ENCODE results near the gene SH3RF3.

Gene SH3RF3

GRCh38 chr2:109244750-109245382 is 115.9 kb downstream of the SH3RF3 start:
- peak; percentile 34 for DNase-seq

- DNase-seq, result peak; percentile 31
Measured at GRCh38 chr2:109246176-109246575, 117.2 kb downstream of the SH3RF3 start.

- DNase-seq, result peak; percentile 38
Measured at GRCh38 chr2:109246616-109247015, 117.6 kb downstream of the SH3RF3 start.

GRCh38 chr2:109247340-109247739 is 118.3 kb downstream of the SH3RF3 start:
- peak; percentile 19 for DNase-seq

- peak; percentile 28 for DNase-seq
Measured at GRCh38 chr2:109247812-109248211, 118.8 kb downstream of the SH3RF3 start.

- peak; percentile 17 for DNase-seq
Measured at GRCh38 chr2:109248590-109248989, 119.6 kb downstream of the SH3RF3 start.

GRCh38 chr2:109253217-109253616 is 124.2 kb downstream of the SH3RF3 start:
- peak; percentile 37 for DNase-seq

GRCh38 chr2:109254174-109254904 is 125.3 kb downstream of the SH3RF3 start:
- peak; percentile 38 for DNase-seq

GRCh38 chr2:109255654-109256053 is 126.6 kb downstream of the SH3RF3 start:
- peak; percentile 6 for DNase-seq

GRCh38 chr2:109256111-109256510 is 127.1 kb downstream of the SH3RF3 start:
- DNase-seq, result peak; percentile 28

GRCh38 chr2:109256921-109257320 is 127.9 kb downstream of the SH3RF3 start:
- DNase-seq, result peak; percentile 6

- no peak for DNase-seq
Measured at GRCh38 chr2:109257653-109258052, 128.6 kb downstream of the SH3RF3 start.

GRCh38 chr2:109258376-109258775 is 129.4 kb downstream of the SH3RF3 start:
- peak; percentile 49 for DNase-seq

GRCh38 chr2:109258905-109259540 is 130.0 kb downstream of the SH3RF3 start:
- peak; percentile 45 for DNase-seq

GRCh38 chr2:109259671-109260070 is 130.7 kb downstream of the SH3RF3 start:
- DNase-seq, result peak; percentile 6

GRCh38 chr2:109260116-109260855 is 131.3 kb downstream of the SH3RF3 start:
- peak; percentile 51 for DNase-seq

- DNase-seq, result peak; percentile 50
Measured at GRCh38 chr2:109260886-109261700, 132.1 kb downstream of the SH3RF3 start.

GRCh38 chr2:109261906-109262631 is 133.1 kb downstream of the SH3RF3 start:
- DNase-seq, result peak; percentile 17

GRCh38 chr2:109264595-109265328 is 135.8 kb downstream of the SH3RF3 start:
- DNase-seq, result peak; percentile 22

- DNase-seq, result peak; percentile 24
Measured at GRCh38 chr2:109265369-109265768, 136.4 kb downstream of the SH3RF3 start.

GRCh38 chr2:109265953-109266352 is 136.9 kb downstream of the SH3RF3 start:
- DNase-seq, result peak; percentile 25
